GM18505 (cell line): Measurements from ENCODE around the gene SLF2.

Source experiments
- ATAC-seq: cut with Tn5 transposase; IDR thresholded peaks from one replicate; pipeline ENCODE4 v1.9.1; 2021; ENCODE audit not compliant: unreplicated experiment
- POLR2A ChIP-seq: IDR thresholded peaks from 4 replicates; pipeline ENCODE4 v1.6.1; 2011; ENCODE audit warnings: borderline replicate concordance; ENCODE audit not compliant: insufficient read depth, insufficient read length; ENCODE audit errors: extremely low read depth

The SLF2 gene, protein sequence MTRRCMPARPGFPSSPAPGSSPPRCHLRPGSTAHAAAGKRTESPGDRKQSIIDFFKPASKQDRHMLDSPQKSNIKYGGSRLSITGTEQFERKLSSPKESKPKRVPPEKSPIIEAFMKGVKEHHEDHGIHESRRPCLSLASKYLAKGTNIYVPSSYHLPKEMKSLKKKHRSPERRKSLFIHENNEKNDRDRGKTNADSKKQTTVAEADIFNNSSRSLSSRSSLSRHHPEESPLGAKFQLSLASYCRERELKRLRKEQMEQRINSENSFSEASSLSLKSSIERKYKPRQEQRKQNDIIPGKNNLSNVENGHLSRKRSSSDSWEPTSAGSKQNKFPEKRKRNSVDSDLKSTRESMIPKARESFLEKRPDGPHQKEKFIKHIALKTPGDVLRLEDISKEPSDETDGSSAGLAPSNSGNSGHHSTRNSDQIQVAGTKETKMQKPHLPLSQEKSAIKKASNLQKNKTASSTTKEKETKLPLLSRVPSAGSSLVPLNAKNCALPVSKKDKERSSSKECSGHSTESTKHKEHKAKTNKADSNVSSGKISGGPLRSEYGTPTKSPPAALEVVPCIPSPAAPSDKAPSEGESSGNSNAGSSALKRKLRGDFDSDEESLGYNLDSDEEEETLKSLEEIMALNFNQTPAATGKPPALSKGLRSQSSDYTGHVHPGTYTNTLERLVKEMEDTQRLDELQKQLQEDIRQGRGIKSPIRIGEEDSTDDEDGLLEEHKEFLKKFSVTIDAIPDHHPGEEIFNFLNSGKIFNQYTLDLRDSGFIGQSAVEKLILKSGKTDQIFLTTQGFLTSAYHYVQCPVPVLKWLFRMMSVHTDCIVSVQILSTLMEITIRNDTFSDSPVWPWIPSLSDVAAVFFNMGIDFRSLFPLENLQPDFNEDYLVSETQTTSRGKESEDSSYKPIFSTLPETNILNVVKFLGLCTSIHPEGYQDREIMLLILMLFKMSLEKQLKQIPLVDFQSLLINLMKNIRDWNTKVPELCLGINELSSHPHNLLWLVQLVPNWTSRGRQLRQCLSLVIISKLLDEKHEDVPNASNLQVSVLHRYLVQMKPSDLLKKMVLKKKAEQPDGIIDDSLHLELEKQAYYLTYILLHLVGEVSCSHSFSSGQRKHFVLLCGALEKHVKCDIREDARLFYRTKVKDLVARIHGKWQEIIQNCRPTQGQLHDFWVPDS

DNA sequence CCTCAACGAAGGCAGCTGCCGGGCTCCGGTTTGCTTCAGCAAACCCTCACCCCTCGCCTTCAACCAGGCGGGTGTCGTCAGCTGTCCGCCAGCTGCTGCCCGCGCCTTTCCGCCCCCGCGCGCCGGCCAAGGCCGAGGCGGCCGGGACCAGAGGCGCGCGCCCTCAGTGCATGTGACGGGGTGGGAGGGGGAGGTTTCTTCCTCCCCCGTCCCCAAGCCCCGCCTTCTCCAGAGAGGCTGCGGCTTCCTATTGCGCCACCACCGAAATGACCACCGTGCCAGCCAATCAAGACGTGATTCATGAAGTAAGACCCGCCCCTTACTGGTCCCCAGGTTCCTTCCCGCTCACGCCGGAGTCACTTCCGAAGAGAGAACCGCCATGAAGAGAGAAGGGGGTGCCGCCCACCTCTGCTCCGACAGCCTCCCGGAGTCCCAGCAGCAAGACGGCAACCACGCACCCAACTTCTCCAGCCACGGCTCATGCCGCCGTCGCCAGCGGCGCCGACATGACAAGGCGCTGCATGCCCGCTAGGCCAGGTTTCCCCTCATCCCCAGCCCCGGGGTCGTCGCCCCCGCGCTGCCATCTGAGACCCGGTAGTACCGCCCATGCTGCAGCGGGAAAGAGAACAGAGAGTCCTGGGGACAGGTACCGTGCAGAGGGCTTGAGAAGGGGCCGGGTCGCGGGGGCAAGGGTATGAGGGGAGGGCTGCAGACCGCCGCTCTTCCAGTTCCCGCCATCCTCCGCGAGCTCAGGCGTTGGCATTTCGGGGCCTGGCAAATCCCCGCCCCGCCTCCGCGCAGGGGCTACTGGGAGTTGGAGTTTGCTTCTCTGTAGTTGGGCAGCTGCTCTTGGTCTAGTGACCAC lies at the start of gene SLF2:
Gene SLF2 (plus strand): TSS at position 359 of the 865 bp plus-strand sequence. CDS start 148 bp downstream, at position 507.
- peak; percentile 71 for TF ChIP-seq POLR2A
- ATAC-seq = peak; percentile 89

DNA sequence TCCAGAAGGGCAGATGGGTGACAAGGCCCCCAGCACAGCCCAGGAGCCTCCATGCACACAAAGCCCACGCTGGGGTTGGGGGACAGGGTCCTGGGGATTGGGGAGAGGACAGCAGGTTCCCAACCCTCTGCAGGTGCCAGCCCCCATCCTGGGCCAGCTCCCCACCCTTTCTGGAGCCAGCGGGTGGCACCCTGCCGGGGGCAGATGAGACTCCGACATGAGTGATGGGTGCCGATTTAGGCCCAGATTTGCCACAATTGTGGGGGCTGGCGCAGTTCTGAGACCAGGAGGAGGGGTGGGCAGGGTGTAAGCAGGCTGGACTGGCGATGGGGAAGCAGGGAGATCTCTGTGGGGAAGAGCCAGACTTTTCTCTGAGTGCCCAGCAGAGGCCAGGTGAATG lies 49.3 kb upstream of the SLF2 start:
- ATAC-seq = no peak

DNA sequence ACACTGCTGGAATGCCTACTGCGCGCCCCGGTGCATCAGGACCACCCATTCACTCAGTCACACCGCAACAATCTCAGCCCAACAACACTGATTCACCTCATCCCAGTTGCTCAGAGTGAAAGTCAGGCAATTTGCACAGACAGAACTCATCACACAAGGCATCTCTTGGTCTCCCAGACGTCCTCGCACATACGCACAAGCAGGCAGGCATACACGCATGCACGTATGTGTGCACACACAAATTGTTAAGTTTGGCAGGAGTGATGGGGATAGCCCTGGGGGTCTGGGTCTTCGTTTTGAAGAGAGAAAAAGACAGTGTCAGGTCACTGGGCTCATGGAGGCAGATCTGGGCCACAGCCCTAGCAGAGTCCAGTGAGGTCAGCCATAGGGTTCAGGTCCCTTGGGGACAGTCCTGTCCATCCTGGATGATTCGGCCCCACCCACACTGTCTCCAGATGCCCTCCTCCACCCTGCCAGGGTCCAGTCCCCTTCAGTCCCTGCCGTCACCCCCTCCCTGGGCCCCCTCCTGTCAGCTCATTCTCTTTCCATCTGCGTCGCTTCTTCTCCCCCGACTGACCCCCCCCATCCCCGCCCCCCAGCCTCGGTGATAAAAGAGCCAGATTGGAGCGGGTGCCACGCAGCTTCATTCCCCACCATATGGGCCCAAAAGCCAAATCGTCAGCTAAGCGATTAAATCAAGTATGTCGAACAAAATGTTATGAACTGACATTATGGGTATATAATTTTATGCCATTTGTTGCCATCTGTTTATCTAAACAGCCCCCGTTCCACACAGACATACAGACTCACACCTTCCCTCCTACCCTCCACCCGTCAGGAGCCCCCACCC lies 48.5 kb upstream of the SLF2 start:
- ATAC-seq = no peak
- no peak for TF ChIP-seq POLR2A

More for the DNA sequence above, 49.3 kb upstream of the SLF2 start:
- no peak for TF ChIP-seq POLR2A

DNA sequence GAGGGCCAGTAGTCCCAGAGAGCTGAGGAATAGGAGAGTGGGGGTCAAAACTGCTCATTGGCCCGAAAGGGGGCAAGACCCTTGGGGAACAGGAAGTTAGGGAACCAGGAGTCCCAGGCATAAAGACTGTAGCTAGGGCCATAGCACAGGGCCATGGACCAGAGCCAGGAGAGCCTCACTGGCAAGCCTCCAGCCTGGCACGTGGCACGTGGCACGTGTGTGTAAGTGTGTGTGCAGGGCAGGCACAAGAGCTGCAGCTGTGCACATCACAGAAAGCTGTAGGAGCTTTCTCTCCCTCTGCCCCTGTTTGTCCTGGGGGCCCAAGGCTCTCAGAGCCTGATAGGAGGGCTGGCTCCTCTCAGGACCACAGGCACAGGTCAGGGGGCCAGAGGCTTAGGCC lies 47.8 kb upstream of the SLF2 start:
- ATAC-seq = no peak
- TF ChIP-seq POLR2A = no peak

DNA sequence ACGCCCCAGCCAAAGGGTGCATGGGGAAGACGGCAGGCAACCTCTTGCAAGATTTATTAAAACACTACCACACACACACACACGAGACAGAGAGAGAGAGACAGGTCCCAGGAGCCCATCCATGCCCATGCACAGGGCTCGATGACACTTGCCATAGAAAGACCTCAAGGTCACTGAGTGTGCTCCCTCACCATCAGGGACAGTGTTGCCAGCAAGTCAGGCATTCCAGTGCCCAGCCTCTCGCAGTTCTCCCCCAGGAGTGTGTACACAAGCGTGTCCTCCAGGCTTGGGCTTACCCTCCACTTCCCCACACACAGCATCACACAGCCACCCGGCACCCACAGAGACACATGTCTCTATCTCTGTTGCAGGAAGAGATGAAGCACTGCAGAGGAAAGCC lies 46.8 kb upstream of the SLF2 start:
- no peak for ATAC-seq
- no peak for TF ChIP-seq POLR2A

DNA sequence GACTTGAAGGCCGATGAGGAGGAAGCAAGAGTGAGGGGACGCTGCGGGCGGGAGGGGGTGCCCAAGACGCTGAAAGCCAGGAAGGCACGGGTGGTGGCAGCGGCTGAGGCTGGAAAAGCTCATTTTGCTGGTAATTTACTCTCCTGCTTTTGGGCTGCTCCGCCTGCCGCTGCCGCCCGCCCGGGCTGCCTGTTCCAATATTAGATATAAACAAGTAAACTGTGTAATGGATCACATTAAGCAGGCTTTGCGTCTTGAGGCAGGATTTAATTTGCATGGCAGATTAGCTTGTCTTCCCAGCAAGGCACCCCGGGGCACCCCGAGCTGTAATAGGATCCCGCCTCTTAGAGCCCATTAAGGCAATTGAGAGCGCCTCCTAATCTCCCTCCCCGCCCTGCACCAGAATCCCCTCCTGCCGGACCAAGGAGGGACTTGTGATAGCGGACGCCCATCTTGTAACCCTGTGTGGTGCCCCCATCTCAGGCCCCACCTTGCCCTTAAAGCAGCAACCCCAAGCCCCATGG lies 46.1 kb upstream of the SLF2 start:
- TF ChIP-seq POLR2A = no peak
- ATAC-seq = no peak

DNA sequence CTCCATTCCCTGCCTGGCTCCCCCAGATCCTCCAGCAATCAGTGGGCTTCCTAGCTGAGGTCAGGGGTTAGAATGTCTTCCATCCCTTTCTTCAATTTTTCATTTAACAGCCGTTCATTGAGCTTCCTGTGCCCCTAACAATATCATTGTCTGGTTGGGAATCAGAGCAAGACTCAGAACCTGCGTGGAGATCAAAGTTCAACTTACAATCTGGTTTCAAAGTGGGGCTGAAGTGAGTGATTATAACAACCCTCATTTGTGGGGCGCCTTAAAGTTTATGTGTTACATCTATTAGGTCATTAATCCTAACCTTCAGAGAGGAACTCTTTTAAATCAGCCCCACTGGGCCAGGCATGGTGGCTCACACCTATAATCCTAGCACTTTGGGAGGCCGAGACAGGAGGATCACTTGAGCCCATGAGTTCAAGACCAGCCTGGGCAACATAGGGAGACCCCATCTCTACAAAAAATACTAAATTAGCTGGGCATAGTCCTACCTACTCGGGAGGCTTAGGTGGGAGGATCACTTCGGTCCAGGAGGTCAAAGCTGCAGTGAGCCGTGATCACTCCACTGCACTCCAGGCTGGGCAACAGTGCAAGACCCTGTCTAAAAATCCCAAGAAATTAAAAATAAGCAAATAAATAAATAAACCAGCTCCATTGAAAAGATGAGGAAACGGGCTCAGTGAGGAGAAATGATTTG lies 45.4 kb upstream of the SLF2 start:
- ATAC-seq = no peak
- no peak for TF ChIP-seq POLR2A

DNA sequence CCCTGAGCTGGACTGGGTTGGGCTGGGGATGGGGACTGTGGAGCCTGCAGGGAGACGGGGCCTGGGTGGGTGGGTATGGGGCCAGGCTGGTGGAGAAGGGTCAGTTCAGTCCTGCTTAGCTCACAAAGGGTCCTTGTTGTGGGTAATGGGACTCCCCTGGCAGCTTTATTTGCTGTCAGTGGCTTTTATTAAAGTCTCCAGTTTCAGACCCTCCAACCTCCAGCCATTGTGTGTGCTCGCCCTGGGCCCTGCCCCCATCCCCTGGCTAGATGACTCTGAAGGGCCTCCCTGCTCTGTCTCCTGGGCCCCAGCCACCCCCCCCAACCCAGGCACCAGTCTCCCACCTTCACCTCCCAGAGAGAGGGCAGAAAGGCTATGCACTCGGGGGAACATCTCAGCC lies 44.4 kb upstream of the SLF2 start:
- no peak for TF ChIP-seq POLR2A
- ATAC-seq = no peak

DNA sequence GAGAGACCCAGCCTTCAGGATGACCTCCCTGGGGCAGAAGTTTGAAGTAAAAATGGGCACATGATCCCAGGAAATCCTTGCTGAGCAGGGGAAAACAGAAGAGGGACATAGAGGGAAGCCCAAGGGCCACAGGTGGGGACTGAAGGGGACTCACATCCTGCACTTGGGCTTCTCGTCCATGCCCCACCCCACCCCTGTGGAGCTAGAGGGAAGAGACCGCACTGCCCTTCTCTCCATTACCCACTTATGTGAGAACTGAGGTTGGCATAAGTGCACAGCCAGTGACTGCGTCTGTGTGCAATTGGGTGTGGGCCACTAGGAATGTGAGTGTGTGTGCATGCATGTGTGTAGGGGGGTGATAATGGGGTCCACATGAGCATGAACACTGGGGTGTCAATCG lies 43.4 kb upstream of the SLF2 start:
- no peak for TF ChIP-seq POLR2A
- no peak for ATAC-seq

DNA sequence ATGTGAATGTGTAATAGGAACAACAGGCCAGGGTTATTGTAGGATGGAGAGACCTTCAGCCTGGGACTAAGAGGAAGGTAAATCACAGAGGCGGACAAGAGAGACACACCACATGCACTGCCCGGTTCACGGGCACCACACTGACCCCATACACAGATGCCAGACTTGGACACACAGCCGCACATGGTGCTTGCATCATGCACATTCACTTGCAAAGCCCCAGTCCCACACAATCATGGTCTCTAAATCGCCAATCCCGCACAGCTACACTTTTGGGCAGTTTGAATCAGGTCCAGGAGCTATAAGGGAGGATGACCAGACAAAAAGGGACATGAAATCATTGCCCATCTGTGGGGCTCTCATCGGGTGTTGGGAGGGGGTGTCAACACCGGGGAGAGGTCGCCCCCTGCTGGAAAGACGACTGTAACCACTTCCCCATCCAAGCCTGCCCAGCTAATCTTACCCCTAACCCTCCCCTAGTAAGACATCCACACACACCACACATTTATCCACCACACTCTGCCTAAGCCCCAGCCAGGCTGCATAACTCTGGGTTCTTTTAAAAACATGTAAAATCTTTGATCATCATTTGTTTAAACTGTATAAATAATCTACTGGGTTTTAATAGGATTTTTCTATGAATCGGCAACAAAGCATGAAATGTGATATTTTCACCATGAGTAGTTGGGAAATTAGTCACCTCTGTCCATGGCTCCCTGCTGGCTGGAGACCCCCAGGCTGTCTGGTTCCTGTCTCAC lies 40.5 kb upstream of the SLF2 start:
- no peak for TF ChIP-seq POLR2A
- no peak for ATAC-seq
